GM18499 (cell line): Measurements from ENCODE around the gene E2F8.

Experiments
- ATAC-seq: cut with Tn5 transposase; IDR thresholded peaks from one replicate; pipeline ENCODE4 v1.9.1; 2021; ENCODE audit warnings: moderate number of reproducible peaks; ENCODE audit not compliant: insufficient read depth, unreplicated experiment

E2F8 gene

GRCh38 chr11:19225123-19225522 is 15.6 kb downstream of the E2F8 start:
- no peak for ATAC-seq

GRCh38 chr11:19220903-19221724 is 19.6 kb downstream of the E2F8 start:
- ATAC-seq, result no peak

GRCh38 chr11:19218786-19219460 is 21.8 kb downstream of the E2F8 start:
- no peak for ATAC-seq

- no peak for ATAC-seq
Observed at GRCh38 chr11:19218216-19218615, 22.5 kb downstream of the E2F8 start.

- no peak for ATAC-seq
Observed at GRCh38 chr11:19216709-19217374, 23.9 kb downstream of the E2F8 start.

GRCh38 chr11:19216021-19216420 is 24.7 kb downstream of the E2F8 start:
- no peak for ATAC-seq

- ATAC-seq, result no peak
Observed at GRCh38 chr11:19209617-19210370, 31.0 kb downstream of the E2F8 start.

- ATAC-seq, result no peak
Observed at GRCh38 chr11:19208959-19209546, 31.7 kb downstream of the E2F8 start.

GRCh38 chr11:19208181-19208580 is 32.6 kb downstream of the E2F8 start:
- ATAC-seq, result no peak

- ATAC-seq, result no peak
Observed at GRCh38 chr11:19204836-19205235, 35.9 kb downstream of the E2F8 start.

- no peak for ATAC-seq
Observed at GRCh38 chr11:19201737-19202605, 38.8 kb downstream of the E2F8 start, which contains the start of gene CSRP3. Gene CSRP3 (minus strand): TSS chr11:19201983. CDS start chr11:19192448, 9,535 bp downstream.

GRCh38 chr11:19200410-19201201 is 40.1 kb downstream of the E2F8 start:
- ATAC-seq, result no peak

- no peak for ATAC-seq
Observed at GRCh38 chr11:19199771-19200170, 41.0 kb downstream of the E2F8 start.

GRCh38 chr11:19199048-19199447 is 41.7 kb downstream of the E2F8 start:
- ATAC-seq, result no peak

GRCh38 chr11:19196432-19196831 is 44.3 kb downstream of the E2F8 start:
- ATAC-seq, result no peak

- ATAC-seq, result no peak
Observed at GRCh38 chr11:19194620-19195308, 46.0 kb downstream of the E2F8 start.

- no peak for ATAC-seq
Observed at GRCh38 chr11:19193916-19194315, 46.8 kb downstream of the E2F8 start.
